GM23338 (cell line): Measurements from ENCODE around the gene ZNF365.

Source experiments
- CREB1 ChIP-seq: fragments of 250-450 bp; sonication (Bioruptor Pico); IDR thresholded peaks from 2 replicates; pipeline ENCODE4 v1.5.0; 2020; ENCODE audit warnings: low read depth, mild to moderate bottlenecking, moderate library complexity
- EZH2 ChIP-seq: fragments of 200-600 bp; sonication (generic); IDR thresholded peaks from one replicate; pipeline ENCODE4 v1.8.0; 2017; ENCODE audit warnings: antibody characterized with exemption, mild to moderate bottlenecking, low read depth; ENCODE audit not compliant: unreplicated experiment
- EZH2phosphoT487 ChIP-seq: fragments of 200-600 bp; sonication (generic); IDR thresholded peaks from one replicate; pipeline ENCODE4 v1.8.1; 2018; ENCODE audit warnings: antibody characterized with exemption; ENCODE audit not compliant: unreplicated experiment
- POLR2AphosphoS5 ChIP-seq: IDR thresholded peaks from 2 replicates; pipeline ENCODE4 v1.6.1; 2016; ENCODE audit warnings: antibody characterized with exemption, low read depth
- ZNF114 ChIP-seq: fragments of 250-450 bp; sonication (Bioruptor Pico); IDR thresholded peaks from 2 replicates; pipeline ENCODE4 v1.5.0; 2020; ENCODE audit warnings: mild to moderate bottlenecking, moderate library complexity
- TF ChIP-seq, protein P1 (sequence below), 2 experiments: fragments of 200-600 bp in 1 of 2; sonication (generic) in 1 of 2; conservative IDR thresholded peaks; 2 replicates each; pipeline versions ENCODE4 v1.5.1 to v1.6.1; 2016 to 2017; ENCODE audit warnings: antibody characterized with exemption in 2 of 2, low read depth in 2 of 2, mild to moderate bottlenecking in 2 of 2, moderate library complexity in 1 of 2
- TF ChIP-seq, protein P2 (sequence below): IDR thresholded peaks from one replicate; pipeline ENCODE4 v1.6.1; 2018; ENCODE audit warnings: antibody characterized with exemption; ENCODE audit not compliant: unreplicated experiment

- TF ChIP-seq, protein P1, sequence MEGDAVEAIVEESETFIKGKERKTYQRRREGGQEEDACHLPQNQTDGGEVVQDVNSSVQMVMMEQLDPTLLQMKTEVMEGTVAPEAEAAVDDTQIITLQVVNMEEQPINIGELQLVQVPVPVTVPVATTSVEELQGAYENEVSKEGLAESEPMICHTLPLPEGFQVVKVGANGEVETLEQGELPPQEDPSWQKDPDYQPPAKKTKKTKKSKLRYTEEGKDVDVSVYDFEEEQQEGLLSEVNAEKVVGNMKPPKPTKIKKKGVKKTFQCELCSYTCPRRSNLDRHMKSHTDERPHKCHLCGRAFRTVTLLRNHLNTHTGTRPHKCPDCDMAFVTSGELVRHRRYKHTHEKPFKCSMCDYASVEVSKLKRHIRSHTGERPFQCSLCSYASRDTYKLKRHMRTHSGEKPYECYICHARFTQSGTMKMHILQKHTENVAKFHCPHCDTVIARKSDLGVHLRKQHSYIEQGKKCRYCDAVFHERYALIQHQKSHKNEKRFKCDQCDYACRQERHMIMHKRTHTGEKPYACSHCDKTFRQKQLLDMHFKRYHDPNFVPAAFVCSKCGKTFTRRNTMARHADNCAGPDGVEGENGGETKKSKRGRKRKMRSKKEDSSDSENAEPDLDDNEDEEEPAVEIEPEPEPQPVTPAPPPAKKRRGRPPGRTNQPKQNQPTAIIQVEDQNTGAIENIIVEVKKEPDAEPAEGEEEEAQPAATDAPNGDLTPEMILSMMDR (conservative IDR thresholded peaks at IDR 0.05; ENCODE audit: low read depth in 2 of 2), result no peak
- TF ChIP-seq, protein P2, sequence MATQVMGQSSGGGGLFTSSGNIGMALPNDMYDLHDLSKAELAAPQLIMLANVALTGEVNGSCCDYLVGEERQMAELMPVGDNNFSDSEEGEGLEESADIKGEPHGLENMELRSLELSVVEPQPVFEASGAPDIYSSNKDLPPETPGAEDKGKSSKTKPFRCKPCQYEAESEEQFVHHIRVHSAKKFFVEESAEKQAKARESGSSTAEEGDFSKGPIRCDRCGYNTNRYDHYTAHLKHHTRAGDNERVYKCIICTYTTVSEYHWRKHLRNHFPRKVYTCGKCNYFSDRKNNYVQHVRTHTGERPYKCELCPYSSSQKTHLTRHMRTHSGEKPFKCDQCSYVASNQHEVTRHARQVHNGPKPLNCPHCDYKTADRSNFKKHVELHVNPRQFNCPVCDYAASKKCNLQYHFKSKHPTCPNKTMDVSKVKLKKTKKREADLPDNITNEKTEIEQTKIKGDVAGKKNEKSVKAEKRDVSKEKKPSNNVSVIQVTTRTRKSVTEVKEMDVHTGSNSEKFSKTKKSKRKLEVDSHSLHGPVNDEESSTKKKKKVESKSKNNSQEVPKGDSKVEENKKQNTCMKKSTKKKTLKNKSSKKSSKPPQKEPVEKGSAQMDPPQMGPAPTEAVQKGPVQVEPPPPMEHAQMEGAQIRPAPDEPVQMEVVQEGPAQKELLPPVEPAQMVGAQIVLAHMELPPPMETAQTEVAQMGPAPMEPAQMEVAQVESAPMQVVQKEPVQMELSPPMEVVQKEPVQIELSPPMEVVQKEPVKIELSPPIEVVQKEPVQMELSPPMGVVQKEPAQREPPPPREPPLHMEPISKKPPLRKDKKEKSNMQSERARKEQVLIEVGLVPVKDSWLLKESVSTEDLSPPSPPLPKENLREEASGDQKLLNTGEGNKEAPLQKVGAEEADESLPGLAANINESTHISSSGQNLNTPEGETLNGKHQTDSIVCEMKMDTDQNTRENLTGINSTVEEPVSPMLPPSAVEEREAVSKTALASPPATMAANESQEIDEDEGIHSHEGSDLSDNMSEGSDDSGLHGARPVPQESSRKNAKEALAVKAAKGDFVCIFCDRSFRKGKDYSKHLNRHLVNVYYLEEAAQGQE, result no peak
- TF ChIP-seq ZNF114 (CRISPR knock-in tag) (no peak), EZH2 (no peak), EZH2phosphoT487 (no peak), CREB1 (CRISPR knock-in tag) (no peak), POLR2AphosphoS5 (no peak)
Measured at GRCh38 chr10:62422068-62422590, 48.0 kb downstream of the ZNF365 start.
